Measurements from ENCODE around the gene ABCA6. TPM values are rescaled to one million over a fixed set of nuclear protein-coding genes. Genes with fewer than 3 reads are reported as not detected.

ABCA6 gene
- total and polyA plus RNA-seq, 9 of the 15 experiments (the other 6 are each of a cell fraction or from before 2014, with no cell fraction given) = 0.06 to 0.73 (median 0.15) TPM

DNA sequence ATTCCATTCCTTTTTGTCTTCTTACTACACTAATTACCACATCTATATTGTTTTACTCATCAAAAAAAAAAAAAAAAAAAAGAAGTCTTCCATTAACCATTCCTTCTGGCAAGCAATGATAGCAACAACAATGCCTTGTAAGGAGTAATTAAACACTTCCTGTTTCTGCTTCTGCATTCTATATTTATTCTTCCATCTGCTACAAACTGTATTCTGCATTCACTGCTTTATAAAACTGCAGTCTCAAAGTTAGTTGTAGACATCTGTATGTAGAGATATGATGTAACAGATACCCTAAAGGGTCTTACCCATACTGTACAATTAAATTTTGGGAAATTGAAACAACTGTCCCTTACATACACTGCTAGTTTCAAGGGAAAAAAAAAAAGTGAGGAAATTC is 28.7 kb upstream of the ABCA6 start (continued):
- TF ChIP-seq RFX5 (IDR thresholded peaks at IDR 0.05; ENCODE audit: low read depth, low read length) (no peak), SRF (CRISPR knock-in tag; IDR thresholded peaks at IDR 0.05) (peak in 1 of 2 experiments; percentile 78; a peak in 2 of 4 replicates), FOXK2 (conservative IDR thresholded peaks at IDR 0.05 in 1 of 2, IDR thresholded peaks at IDR 0.05 in 1 of 2; ENCODE audit: low read depth in 2 of 2) (peak in 1 of 2 experiments; percentile 53; a peak in 1 of 4 replicates), MTA2 (IDR thresholded peaks at IDR 0.05; ENCODE audit: low read depth) (peak; percentile 14; the same call in 1 of the 2 replicates), SMARCA4 (IDR thresholded peaks at IDR 0.05) (peak; percentile 66; the same call in 1 of the 2 replicates), ZBTB8A (IDR thresholded peaks at IDR 0.05; ENCODE audit: partially characterized antibody) (no peak), THRAP3 (IDR thresholded peaks at IDR 0.05; ENCODE audit: borderline replicate concordance) (no peak), TAL1 (IDR thresholded peaks at IDR 0.05) (peak; percentile 67), ZNF507 (tag; conservative IDR thresholded peaks at IDR 0.05) (no peak), ARID1B (IDR thresholded peaks at IDR 0.05) (peak; percentile 82), MBD1 (CRISPR knock-in tag; IDR thresholded peaks at IDR 0.05) (no peak), SREBF1 (IDR thresholded peaks at IDR 0.05; ENCODE audit: borderline replicate concordance, low read depth, low read length) (no peak), MECOM (CRISPR knock-in tag; IDR thresholded peaks at IDR 0.05) (peak; percentile 47; the same call in 1 of the 2 replicates), U2AF1 (optimal IDR thresholded peaks at IDR 0.05; ENCODE audit: low read depth, low read length) (no peak), ZBED1 (IDR thresholded peaks at IDR 0.05) (no peak), ZNF583 (CRISPR knock-in tag; IDR thresholded peaks at IDR 0.05) (no peak), CEBPG (CRISPR knock-in tag; IDR thresholded peaks at IDR 0.05) (no peak), CEBPG (tag; conservative IDR thresholded peaks at IDR 0.05 in 1 of 2, IDR thresholded peaks at IDR 0.05 in 1 of 2) (peak in 1 of 2 experiments; percentile 76; a peak in 2 of 4 replicates), SRSF1 (IDR thresholded peaks at IDR 0.05; ENCODE audit: low read depth, low read length) (no peak), TRIM24 (IDR thresholded peaks at IDR 0.05) (peak; percentile 52 to 57; a peak in 2 of 4 replicates), SPI1 (IDR thresholded peaks at IDR 0.05; ENCODE audit: borderline replicate concordance, low read depth, low read length) (peak; percentile 93), SAFB (IDR thresholded peaks at IDR 0.05; ENCODE audit: borderline replicate concordance, low read depth, low read length) (no peak), ZNF609 (CRISPR knock-in tag; IDR thresholded peaks at IDR 0.05; ENCODE audit: borderline replicate concordance) (no peak), DACH1 (IDR thresholded peaks at IDR 0.05; ENCODE audit: partially characterized antibody) (no peak), SMARCC2 (IDR thresholded peaks at IDR 0.05; ENCODE audit: low read depth) (peak; percentile 40; the same call in 1 of the 2 replicates), ZNF12 (CRISPR knock-in tag; IDR thresholded peaks at IDR 0.05) (no peak), ZNF785 (CRISPR knock-in tag; IDR thresholded peaks at IDR 0.05) (no peak)

All from K562 (cell line).